A673 (cell line): ENCODE measurements around the gene NOP14.

Experiments used
- CTCF ChIP-seq: fragments of 300-800, 200-600 bp; sonication (generic); conservative IDR thresholded peaks from 2 replicates; pipeline ENCODE4 v1.5.1; 2017; ENCODE audit warnings: low read depth, mild to moderate bottlenecking, antibody characterized with exemption, low read length, moderate library complexity, mixed read lengths
- EZH2 ChIP-seq: fragments of 200-600 bp; sonication (generic); IDR thresholded peaks from 2 replicates; pipeline ENCODE4 v1.6.1; 2017; ENCODE audit warnings: borderline replicate concordance, low read depth, mild to moderate bottlenecking, mixed read lengths, antibody characterized with exemption, low read length; ENCODE audit not compliant: poor library complexity, severe bottlenecking

GRCh38 chr4:3010577-3010976, 47.4 kb upstream of the NOP14 start:
- TF ChIP-seq CTCF (no peak), EZH2 (no peak)
